OCI-LY3 (cell line): ENCODE measurements around the gene TMCO6.
A peak's percentile ranks its signal among the peaks of the same experiment; 100 is the strongest.
"Not testable (repeated sequence)": the region's sequence is repeated elsewhere in the genome, so short reads cannot be mapped to it uniquely, and the experiment has no call there.

ENCODE experiments used
- H2AFZ ChIP-seq: fragments of 200-600, 300-600 bp; shearing (Covaris generic); 2 replicates; pipeline ENCODE4 v1.6.0; 2014; ENCODE audit warnings: antibody characterized with exemption, low read depth, low read length
- H3K27ac ChIP-seq: fragments of 200-600, 300-600 bp; sonication (generic); 2 replicates; pipeline ENCODE4 v1.5.1; 2014; ENCODE audit warnings: mild to moderate bottlenecking, low read length, moderate library complexity, mixed read lengths
- H3K27me3 ChIP-seq: fragments of 200-600, 300-600 bp; sonication (generic); 2 replicates; pipeline ENCODE4 v1.6.1; 2014; ENCODE audit warnings: low read depth, low read length, mixed read lengths
- H3K36me3 ChIP-seq: fragments of 200-600, 300-600 bp; sonication (generic); replicated peaks from 2 replicates; pipeline ENCODE3; 2014; ENCODE audit warnings: low read depth, low read length, mixed read lengths
- H3K4me1 ChIP-seq: fragments of 300-600, 200-600 bp; sonication (generic); 2 replicates; pipeline ENCODE4 v1.6.1; 2014; ENCODE audit warnings: low read length, mixed read lengths
- H3K4me2 ChIP-seq: fragments of 200-600, 300-600 bp; sonication (generic); 2 replicates; pipeline ENCODE4 v1.6.1; 2014; ENCODE audit warnings: low read length, mixed read lengths
- H3K4me3 ChIP-seq: fragments of 300-600, 200-600 bp; sonication (generic); 2 replicates; pipeline ENCODE4 v1.5.1; 2014; ENCODE audit warnings: antibody characterized with exemption, mild to moderate bottlenecking, low read length, moderate library complexity
- H3K79me2 ChIP-seq: fragments of 300-600, 200-600 bp; shearing (Covaris generic); 2 replicates; pipeline ENCODE4 v1.6.1; 2014; ENCODE audit warnings: mild to moderate bottlenecking, low read length, mixed read lengths
- H3K9ac ChIP-seq: fragments of 300-600, 200-600 bp; shearing (Covaris generic); 2 replicates; pipeline ENCODE4 v1.6.0; 2014; ENCODE audit warnings: mild to moderate bottlenecking, low read length, moderate library complexity
- H3K9me3 ChIP-seq: fragments of 200-600, 300-600 bp; shearing (Covaris generic); 2 replicates; pipeline ENCODE4 v1.6.1; 2014; ENCODE audit warnings: low read length, mixed read lengths; ENCODE audit not compliant: insufficient read depth
- H4K20me1 ChIP-seq: fragments of 200-600, 300-600 bp; sonication (generic); 2 replicates; pipeline ENCODE4 v1.6.1; 2016; ENCODE audit warnings: low read length, mixed read lengths; ENCODE audit not compliant: insufficient read depth
- CTCF ChIP-seq: fragments of 200-600, 300-600 bp; sonication (generic); IDR thresholded peaks from 2 replicates; pipeline ENCODE4 v1.5.1; 2014; ENCODE audit warnings: antibody characterized with exemption, low read length, low read depth
- EZH2phosphoT487 ChIP-seq: fragments of 200-600 bp; shearing (Covaris generic); IDR thresholded peaks from 2 replicates; pipeline ENCODE4 v1.6.1; 2018; ENCODE audit warnings: antibody characterized with exemption, mixed run types, low read depth

The TMCO6 gene

DNA sequence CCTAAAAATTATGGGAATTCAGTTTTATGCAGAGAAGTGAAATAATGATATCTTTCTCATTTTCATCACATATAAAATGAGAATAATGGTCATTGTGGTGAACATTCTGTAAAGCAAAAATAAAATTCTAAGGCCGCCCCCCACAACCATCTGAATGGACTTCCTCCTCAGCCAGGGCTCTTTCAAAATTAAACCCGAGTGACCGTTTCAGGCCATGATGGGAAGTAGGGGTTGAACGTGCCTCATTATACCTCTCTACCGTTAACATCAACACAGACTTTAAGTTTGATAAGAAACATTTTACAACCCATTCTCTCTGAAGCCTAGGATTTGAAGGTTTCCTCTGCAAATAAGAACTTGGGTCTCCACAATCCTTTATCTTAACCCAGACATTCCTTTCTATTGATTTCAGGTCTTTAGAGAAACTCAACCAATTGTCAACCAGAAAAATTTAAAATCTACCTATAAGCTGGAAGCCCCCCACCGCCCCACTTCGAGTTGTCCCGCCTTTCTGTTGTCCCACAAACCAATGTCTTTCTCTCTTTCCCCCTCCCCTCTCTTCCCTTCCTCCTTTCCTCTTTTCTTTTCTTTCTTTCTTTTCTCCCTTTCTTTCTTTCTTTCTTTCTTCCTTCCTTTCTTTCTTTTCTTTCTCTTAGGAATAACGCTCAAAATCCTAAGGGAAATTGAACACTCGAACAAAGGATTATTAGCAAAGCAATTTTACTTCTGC is 1.7 kb upstream of the TMCO6 start:
- no peaks in the 10 kb centered on the region for H4K20me1 ChIP-seq
- no peaks in the 10 kb centered on the region for H3K9me3 ChIP-seq
- H3K4me1 ChIP-seq = peaks cover 27% of the 10 kb centered on the region
- H3K4me2 ChIP-seq = no peak overlapping the region
- H3K27ac ChIP-seq = no peak overlapping the region
- no peak overlapping the region for H3K9ac ChIP-seq
- no peak overlapping the region for H3K4me3 ChIP-seq
- H2AFZ ChIP-seq = no peak overlapping the region
- H3K36me3 ChIP-seq = no peaks in the 10 kb centered on the region
- H3K27me3 ChIP-seq = no peaks in the 10 kb centered on the region
- TF ChIP-seq EZH2phosphoT487 (no peak), CTCF (no peak)
- H3K79me2 ChIP-seq = peaks cover 9% of the 10 kb centered on the region

GRCh38 chr5:140638898-140639147 is 428 bp upstream of the TMCO6 start:
- H3K79me2 ChIP-seq, H4K20me1 ChIP-seq, H3K9me3 ChIP-seq, H3K36me3 ChIP-seq, H3K27me3 ChIP-seq: not testable (repeated sequence)
- H3K4me3 ChIP-seq = peak overlapping the region; percentile 96
- peak overlapping the region; percentile 52 for H3K27ac ChIP-seq
- peaks cover 27% of the 10 kb centered on the region for H3K4me1 ChIP-seq
- H3K4me2 ChIP-seq = peak overlapping the region; percentile 67
- H2AFZ ChIP-seq = peak overlapping the region; percentile 96
- H3K9ac ChIP-seq = peak overlapping the region; percentile 52

- H3K27ac ChIP-seq = no peak overlapping the region
- no peak overlapping the region for H3K4me2 ChIP-seq
- H3K9ac ChIP-seq = no peak overlapping the region
- H4K20me1 ChIP-seq = no peaks in the 10 kb centered on the region
- no peaks in the 10 kb centered on the region for H3K27me3 ChIP-seq
- H3K4me1 ChIP-seq = peaks cover 15% of the 10 kb centered on the region
- H3K9me3 ChIP-seq = no peaks in the 10 kb centered on the region
- no peak overlapping the region for H2AFZ ChIP-seq
- TF ChIP-seq CTCF (no peak), EZH2phosphoT487 (no peak)
- H3K79me2 ChIP-seq = peaks cover 25% of the 10 kb centered on the region
- peaks cover 10% of the 10 kb centered on the region for H3K36me3 ChIP-seq
- H3K4me3 ChIP-seq = no peak overlapping the region
Observed at GRCh38 chr5:140641716-140642115, 2.5 kb downstream of the TMCO6 start.

GRCh38 chr5:140642718-140643117 is 3.5 kb downstream of the TMCO6 start:
- Histone ChIP-seq H3K79me2 (peaks cover 32% of the 10 kb centered on the region), H3K9me3 (no peaks in the 10 kb centered on the region), H3K27ac (no peak overlapping the region), H3K27me3 (no peaks in the 10 kb centered on the region), H3K4me3 (no peak overlapping the region), H3K36me3 (peaks cover 10% of the 10 kb centered on the region), H3K9ac (no peak overlapping the region), H3K4me2 (no peak overlapping the region), H2AFZ (no peak overlapping the region), H3K4me1 (peaks cover 15% of the 10 kb centered on the region), H4K20me1 (no peaks in the 10 kb centered on the region)
- TF ChIP-seq CTCF = no peak
- no peak for TF ChIP-seq EZH2phosphoT487

DNA sequence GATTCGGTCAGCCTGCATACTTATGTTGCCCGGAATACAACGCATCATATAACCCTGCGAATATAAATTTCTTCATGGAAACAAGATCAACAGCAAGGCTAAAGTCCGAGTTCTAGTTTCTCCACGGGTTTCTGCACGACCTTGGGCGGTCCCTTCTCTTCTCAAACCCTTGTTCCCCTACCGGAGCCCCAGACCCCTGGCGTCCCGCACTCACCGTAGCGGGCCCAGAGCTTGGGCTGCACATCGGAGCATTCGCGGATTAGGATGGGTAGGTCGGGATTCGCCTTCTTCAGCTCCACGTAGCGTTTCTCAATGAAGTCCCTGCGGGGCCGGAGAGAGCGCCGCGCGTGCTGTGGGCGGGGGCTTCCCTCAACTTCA is 7.8 kb downstream of the TMCO6 start:
- H2AFZ ChIP-seq = no peak overlapping the region
- peak overlapping the region; percentile 87 for H3K4me3 ChIP-seq
- H3K27ac ChIP-seq = 0 out of 2 replicates have a peak overlapping the region, but pooled peaks have one; percentile 5
- H3K9ac ChIP-seq = peak overlapping the region; percentile 70
- TF ChIP-seq CTCF (no peak), EZH2phosphoT487 (no peak)
- H3K27me3 ChIP-seq = no peaks in the 10 kb centered on the region
- H3K36me3 ChIP-seq = peaks cover 10% of the 10 kb centered on the region
- peaks cover 31% of the 10 kb centered on the region for H3K79me2 ChIP-seq
- peaks cover 10% of the 10 kb centered on the region for H3K4me1 ChIP-seq
- peak overlapping the region; percentile 76 for H3K4me2 ChIP-seq
- H4K20me1 ChIP-seq = no peaks in the 10 kb centered on the region
- H3K9me3 ChIP-seq = no peaks in the 10 kb centered on the region
